HCT116 (cell line): ENCODE measurements around the gene SPG7. TPM values are rescaled to one million over a fixed set of nuclear protein-coding genes. Genes with fewer than 3 reads are reported as not detected.

ENCODE experiments used
- ATAC-seq: fragments of 200-7000 bp; cut with Tn5 transposase; 2 replicates; pipeline ENCODE4 v1.9.1; 2020; ENCODE audit warnings: mild to moderate bottlenecking, moderate library complexity
- BruUV-seq: library from RNA; stranded (reverse); fragments of 400-500 nt; replicated peaks from 2 replicates; lab custom pipeline; 2021; lab: Mats Ljungman, UMichigan
- CTCF ChIA-PET: fragments of 300-600 bp; sonication (Branson Sonifier 250); formaldehyde crosslinking; loops from one replicate; lab custom pipeline; 2021; ENCODE audit warnings: antibody characterized with exemption; lab: Charles Lee
- POLR2A ChIA-PET: fragments of 300-600, 350-600 bp; sonication (Branson Sonifier 250); formaldehyde crosslinking; loops from one replicate; lab custom pipeline; 2021; ENCODE audit warnings: antibody characterized with exemption; lab: Charles Lee
- RAD21 ChIA-PET, 2 experiments: fragments of 300-600 bp; sonication (Branson Sonifier 250); formaldehyde crosslinking; loops; one replicate each; lab custom pipeline; 2023; ENCODE audit warnings: low total read pairs in 2 of 2; ENCODE audit not compliant: uncharacterized antibody in 2 of 2, unreplicated experiment in 2 of 2, low non-redundant PET in 1 of 2; lab: Charles Lee
- DNase-seq: peaks from one replicate; pipeline ENCODE4 v3.0.0-alpha.2; 2010; ENCODE audit warnings: low read depth, low spot score
- H2AFZ ChIP-seq: fragments of 200-600 bp; shearing (Covaris generic), sonication (generic); 2 replicates; pipeline ENCODE4 v1.6.1; 2017; ENCODE audit warnings: low read depth, mixed run types, mixed read lengths, antibody characterized with exemption, low read length; ENCODE audit not compliant: poor library complexity, severe bottlenecking
- H3K27ac ChIP-seq: 2 replicates; pipeline ENCODE4 v1.5.1; 2012; ENCODE audit warnings: low read depth, low read length
- H3K27me3 ChIP-seq: fragments of 200-600 bp; sonication (generic); 2 replicates; pipeline ENCODE4 v1.6.1; 2016; ENCODE audit warnings: mixed run types, low read length, mixed read lengths; ENCODE audit not compliant: insufficient read depth
- H3K36me3 ChIP-seq, 2 experiments: fragments of 200-500 bp in 1 of 2; fragments of 200-600 bp in 1 of 2; sonication (Bioruptor generic) in 1 of 2; sonication (generic) in 1 of 2; 2 replicates each; pipeline versions ENCODE4 v1.5.1 to v1.6.1; 2014 to 2016; ENCODE audit warnings: low read length in 2 of 2, inconsistent platforms in 1 of 2, mixed read lengths in 1 of 2, mixed run types in 1 of 2; ENCODE audit not compliant: insufficient read depth in 2 of 2, control insufficient read depth in 1 of 2
- H3K4me1 ChIP-seq, 2 experiments: fragments of 200-600 bp in 1 of 2; sonication (generic) in 1 of 2; 2 replicates each; pipeline versions ENCODE4 v1.5.1 to v1.6.1; 2012 to 2017; ENCODE audit warnings: low read length in 2 of 2, inconsistent platforms in 1 of 2, mild to moderate bottlenecking in 1 of 2, mixed read lengths in 1 of 2, mixed run types in 1 of 2, moderate library complexity in 1 of 2; ENCODE audit not compliant: insufficient read depth in 2 of 2, control insufficient read depth in 1 of 2
- H3K4me2 ChIP-seq: fragments of 200-600 bp; sonication (generic); 2 replicates; pipeline ENCODE4 v1.6.1; 2017; ENCODE audit warnings: mixed run types, low read length, mixed read lengths
- H3K4me3 ChIP-seq, 2 experiments: fragments of 200-600 bp in 1 of 2; sonication (generic) in 1 of 2; replicated peaks in 1 of 2; 2 replicates each; pipeline ENCODE4 v1.5.1; 2011 to 2016; ENCODE audit warnings: low read length in 2 of 2, control low read depth in 1 of 2, low read depth in 1 of 2, mild to moderate bottlenecking in 1 of 2, mixed read lengths in 1 of 2, mixed run types in 1 of 2
- H3K79me2 ChIP-seq: fragments of 200-600 bp; sonication (generic); 2 replicates; pipeline ENCODE4 v1.6.1; 2017; ENCODE audit warnings: mild to moderate bottlenecking, mixed run types, low read length, moderate library complexity, mixed read lengths; ENCODE audit not compliant: insufficient read depth
- H3K9ac ChIP-seq: fragments of 200-600 bp; sonication (generic); 2 replicates; pipeline ENCODE4 v1.6.1; 2016; ENCODE audit warnings: low read length, mixed read lengths
- H3K9me2 ChIP-seq: fragments of 200-600 bp; sonication (generic), shearing (Covaris generic); 2 replicates; pipeline ENCODE4 v1.6.1; 2017; ENCODE audit warnings: mixed run types, mild to moderate bottlenecking, moderate library complexity; ENCODE audit not compliant: insufficient read depth
- H3K9me3 ChIP-seq, 2 experiments: fragments of 200-500 bp in 1 of 2; fragments of 200-600 bp in 1 of 2; sonication (Bioruptor generic) in 1 of 2; sonication (generic) in 1 of 2; 2 replicates each; pipeline ENCODE4 v1.6.1; 2014 to 2017; ENCODE audit warnings: low read length in 2 of 2, mixed read lengths in 2 of 2, inconsistent platforms in 1 of 2, low read depth in 1 of 2, mild to moderate bottlenecking in 1 of 2, mixed run types in 1 of 2, moderate library complexity in 1 of 2; ENCODE audit not compliant: control insufficient read depth in 1 of 2, insufficient read depth in 1 of 2
- H4K20me1 ChIP-seq: fragments of 200-600 bp; sonication (generic), shearing (Covaris generic); 2 replicates; pipeline ENCODE4 v1.6.1; 2017; ENCODE audit warnings: mixed run types, mild to moderate bottlenecking, moderate library complexity; ENCODE audit not compliant: insufficient read depth
- CBX3 ChIP-seq: IDR thresholded peaks from 2 replicates; pipeline ENCODE4 v1.6.1; 2012; ENCODE audit warnings: low read depth
- CTCF ChIP-seq, 3 experiments: fragments of 200-600 bp in 1 of 3; sonication (generic) in 1 of 3; IDR thresholded peaks in 2 of 3; conservative IDR thresholded peaks in 1 of 3; 2 replicates each; pipeline ENCODE4 v1.5.1; 2012 to 2017; ENCODE audit warnings: low read depth in 2 of 3, low read length in 2 of 3, antibody characterized with exemption in 1 of 3, borderline replicate concordance in 1 of 3, control low read depth in 1 of 3, mild to moderate bottlenecking in 1 of 3, mixed read lengths in 1 of 3, mixed run types in 1 of 3, moderate library complexity in 1 of 3; ENCODE audit not compliant: insufficient read depth in 1 of 3
- EGR1 ChIP-seq: IDR thresholded peaks from 2 replicates; pipeline ENCODE4 v1.6.1; 2012; ENCODE audit warnings: low read depth
- ELF1 ChIP-seq: IDR thresholded peaks from 2 replicates; pipeline ENCODE4 v1.6.1; 2012; ENCODE audit warnings: low read depth, borderline replicate concordance
- EZH2 ChIP-seq: fragments of 200-600 bp; sonication (generic); IDR thresholded peaks from 2 replicates; pipeline ENCODE4 v1.6.1; 2017; ENCODE audit warnings: antibody characterized with exemption, mixed run types
- FOSL1 ChIP-seq: IDR thresholded peaks from 2 replicates; pipeline ENCODE4 v1.6.1; 2012; ENCODE audit warnings: low read depth
- JUND ChIP-seq: IDR thresholded peaks from 2 replicates; pipeline ENCODE4 v1.6.1; 2012
- RAD21 ChIP-seq: IDR thresholded peaks from 2 replicates; pipeline ENCODE4 v1.6.1; 2012; ENCODE audit warnings: low read depth, mild to moderate bottlenecking
- REST ChIP-seq: IDR thresholded peaks from 2 replicates; pipeline ENCODE4 v1.6.1; 2012; ENCODE audit warnings: low read depth
- SIN3A ChIP-seq: IDR thresholded peaks from 2 replicates; pipeline ENCODE4 v1.6.1; 2012; ENCODE audit warnings: low read depth
- SP1 ChIP-seq: IDR thresholded peaks from 2 replicates; pipeline ENCODE4 v1.6.1; 2012; ENCODE audit warnings: low read depth
- ZBTB33 ChIP-seq: IDR thresholded peaks from 2 replicates; pipeline ENCODE4 v1.6.1; 2011; ENCODE audit warnings: mild to moderate bottlenecking, low read length, moderate library complexity; ENCODE audit not compliant: insufficient replicate concordance; ENCODE audit errors: extremely low read depth
- ZFX ChIP-seq: fragments of 450-650 bp; IDR thresholded peaks from 2 replicates; pipeline ENCODE4 v1.6.1; 2017
- ZNF274 ChIP-seq: fragments of 200-500 bp; sonication (Bioruptor generic); IDR thresholded peaks from 2 replicates; pipeline ENCODE4 v1.6.1; 2014; ENCODE audit warnings: mild to moderate bottlenecking, low read depth, low read length, inconsistent platforms
- intact Hi-C: fragments of 100-400 bp; cut with micrococcal nuclease; formaldehyde crosslinking; loops from 2 replicates; pipeline ENCODE4 v1.10.0; 2022
- total RNA-seq: library from RNA; stranded (reverse); gene quantifications from one replicate; pipeline ENCODE4 v1.2.1, GENCODE V29; 2021; ENCODE audit not compliant: unreplicated experiment

The SPG7 gene
- total RNA-seq, 1 experiment from 2014 or later = 116 TPM

- TF ChIP-seq CTCF (IDR thresholded peaks at IDR 0.05 in 2 of 3, conservative IDR thresholded peaks at IDR 0.05 in 1 of 3; ENCODE audit: borderline replicate concordance in 1 of 3, insufficient read depth in 1 of 3, low read depth in 2 of 3, low read length in 2 of 3) = no peak
- TF ChIP-seq ZFX = no peak
- TF ChIP-seq EZH2 = no peak
- no peak for TF ChIP-seq RAD21
- TF ChIP-seq CBX3 = no peak
- no peak for TF ChIP-seq FOSL1
These were observed 44.1 kb downstream of the SPG7 start (continued) for GRCh38 chr16:89552329-89552728.

- no peaks in the 10 kb centered on the region for H4K20me1 ChIP-seq
- H3K27ac ChIP-seq = no peak overlapping the region
- CTCF ChIA-PET = no interaction called here
- no peak for DNase-seq
- no peak overlapping the region for H3K4me2 ChIP-seq
- H3K27me3 ChIP-seq = no peaks in the 10 kb centered on the region
- no peak for TF ChIP-seq EGR1
- TF ChIP-seq ELF1 = no peak
- no peak for TF ChIP-seq REST
- no peak for TF ChIP-seq ZNF274
- TF ChIP-seq SP1 = no peak
- TF ChIP-seq EZH2 = no peak
- no peak for TF ChIP-seq ZBTB33
- TF ChIP-seq JUND = no peak
- no peak for TF ChIP-seq ZFX
- TF ChIP-seq SIN3A = no peak
- no peak for TF ChIP-seq CTCF (IDR thresholded peaks at IDR 0.05 in 2 of 3, conservative IDR thresholded peaks at IDR 0.05 in 1 of 3; ENCODE audit: borderline replicate concordance in 1 of 3, insufficient read depth in 1 of 3, low read depth in 2 of 3, low read length in 2 of 3)
- TF ChIP-seq CBX3 = no peak
- ATAC-seq = no peak
- peaks cover 3 to 8% of the 10 kb centered on the region in 2 experiments for H3K4me1 ChIP-seq
- H3K9me3 ChIP-seq = no peaks in the 10 kb centered on the region
- BruUV-seq = no TSS peak
- H3K9me2 ChIP-seq = no peaks in the 10 kb centered on the region
- RAD21 ChIA-PET = no interaction called here
- no peak overlapping the region for H2AFZ ChIP-seq
- H3K9ac ChIP-seq = no peak overlapping the region
- intact Hi-C loops = no loop called here
- no peaks in the 10 kb centered on the region for H3K79me2 ChIP-seq
- peaks cover 25 to 42% of the 10 kb centered on the region in 2 experiments; a peak in 3 of 4 replicates for H3K36me3 ChIP-seq
- no peak overlapping the region for H3K4me3 ChIP-seq
- POLR2A ChIA-PET = no interaction called here
These were observed 44.7 kb downstream of the SPG7 start for GRCh38 chr16:89552913-89553312.
